DND-41 (cell line): ENCODE data around the gene DACH2.

Source experiments
- EZH2 ChIP-seq: IDR thresholded peaks from 3 replicates; pipeline ENCODE4 v1.6.1; 2012; ENCODE audit warnings: borderline replicate concordance, low read depth, mild to moderate bottlenecking, moderate library complexity, low read length, inconsistent platforms; ENCODE audit not compliant: severe bottlenecking
- TF ChIP-seq, protein P1 (sequence below): IDR thresholded peaks from 2 replicates; pipeline ENCODE4 v1.5.1; 2012; ENCODE audit warnings: borderline replicate concordance, low read length, moderate library complexity, mild to moderate bottlenecking; ENCODE audit not compliant: poor library complexity, severe bottlenecking; ENCODE audit errors: extremely low read depth

DNA sequence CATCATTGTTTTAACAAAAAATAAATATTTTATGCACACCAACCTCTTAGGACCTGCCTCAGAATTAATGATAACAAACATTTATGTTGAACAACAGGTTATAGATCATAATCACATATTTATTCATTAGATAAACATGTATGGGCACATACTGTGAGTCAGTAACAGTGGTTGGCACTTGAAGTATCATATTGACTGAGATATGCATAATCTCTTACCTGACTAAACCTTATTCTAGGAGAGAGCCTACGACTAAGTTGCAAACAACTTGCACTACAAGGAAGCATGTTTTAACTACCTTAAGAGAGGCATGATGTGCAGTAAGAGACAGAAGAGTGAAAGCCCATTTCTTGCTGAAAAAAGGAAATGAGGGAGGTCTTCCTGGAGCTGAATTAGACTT, 6.5 kb upstream of the DACH2 start:
- TF ChIP-seq, protein P1, sequence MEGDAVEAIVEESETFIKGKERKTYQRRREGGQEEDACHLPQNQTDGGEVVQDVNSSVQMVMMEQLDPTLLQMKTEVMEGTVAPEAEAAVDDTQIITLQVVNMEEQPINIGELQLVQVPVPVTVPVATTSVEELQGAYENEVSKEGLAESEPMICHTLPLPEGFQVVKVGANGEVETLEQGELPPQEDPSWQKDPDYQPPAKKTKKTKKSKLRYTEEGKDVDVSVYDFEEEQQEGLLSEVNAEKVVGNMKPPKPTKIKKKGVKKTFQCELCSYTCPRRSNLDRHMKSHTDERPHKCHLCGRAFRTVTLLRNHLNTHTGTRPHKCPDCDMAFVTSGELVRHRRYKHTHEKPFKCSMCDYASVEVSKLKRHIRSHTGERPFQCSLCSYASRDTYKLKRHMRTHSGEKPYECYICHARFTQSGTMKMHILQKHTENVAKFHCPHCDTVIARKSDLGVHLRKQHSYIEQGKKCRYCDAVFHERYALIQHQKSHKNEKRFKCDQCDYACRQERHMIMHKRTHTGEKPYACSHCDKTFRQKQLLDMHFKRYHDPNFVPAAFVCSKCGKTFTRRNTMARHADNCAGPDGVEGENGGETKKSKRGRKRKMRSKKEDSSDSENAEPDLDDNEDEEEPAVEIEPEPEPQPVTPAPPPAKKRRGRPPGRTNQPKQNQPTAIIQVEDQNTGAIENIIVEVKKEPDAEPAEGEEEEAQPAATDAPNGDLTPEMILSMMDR: no peak
- no peak for TF ChIP-seq EZH2
